HG03565 (cell line): ENCODE data around the gene DUOXA1.

Source experiments
- ATAC-seq: cut with Tn5 transposase; IDR thresholded peaks from one replicate; pipeline ENCODE4 v1.9.1; 2021; ENCODE audit warnings: mild to moderate bottlenecking, moderate library complexity; ENCODE audit not compliant: unreplicated experiment

DUOXA1 gene

GRCh38 chr15:45129651-45130129 lies at the start of gene DUOXA1, which contains the start of gene DUOX1:
TSS of gene DUOXA1 (minus strand) at chr15:45129879. CDS start at chr15:45123014, 6,865 bp downstream.
TSS of gene DUOX1 (plus strand) at chr15:45129994. CDS start at chr15:45131967, 1,973 bp downstream.
- no peak for ATAC-seq

GRCh38 chr15:45177285-45177684 lies 47.6 kb upstream of the DUOXA1 start:
- ATAC-seq = no peak

GRCh38 chr15:45174577-45174976 lies 44.9 kb upstream of the DUOXA1 start:
- ATAC-seq = no peak

- ATAC-seq = no peak
These were observed 44.4 kb upstream of the DUOXA1 start for GRCh38 chr15:45174069-45174468.

- no peak for ATAC-seq
These were observed 42.2 kb upstream of the DUOXA1 start for GRCh38 chr15:45171912-45172311.

- no peak for ATAC-seq
These were observed 40.2 kb upstream of the DUOXA1 start for GRCh38 chr15:45169608-45170480.

- no peak for ATAC-seq
These were observed 39.3 kb upstream of the DUOXA1 start for GRCh38 chr15:45168751-45169551.

- ATAC-seq = no peak
These were observed 38.6 kb upstream of the DUOXA1 start for GRCh38 chr15:45168286-45168685.

- ATAC-seq = no peak
These were observed 38.0 kb upstream of the DUOXA1 start for GRCh38 chr15:45167631-45168205.

GRCh38 chr15:45166834-45167630 lies 37.4 kb upstream of the DUOXA1 start:
- peak; percentile 92 for ATAC-seq

- ATAC-seq = no peak
These were observed 35.9 kb upstream of the DUOXA1 start for GRCh38 chr15:45165536-45165935.

GRCh38 chr15:45164914-45165313 lies 35.2 kb upstream of the DUOXA1 start:
- no peak for ATAC-seq

GRCh38 chr15:45163508-45163856 lies 33.8 kb upstream of the DUOXA1 start:
- ATAC-seq = no peak

GRCh38 chr15:45162771-45163507 lies 33.3 kb upstream of the DUOXA1 start:
- ATAC-seq = no peak

GRCh38 chr15:45161666-45162065 lies 32.0 kb upstream of the DUOXA1 start:
- ATAC-seq = no peak

- ATAC-seq = no peak
These were observed 28.3 kb upstream of the DUOXA1 start for GRCh38 chr15:45157974-45158373.

GRCh38 chr15:45156744-45157455 lies 27.2 kb upstream of the DUOXA1 start:
- ATAC-seq = no peak

- ATAC-seq = no peak
These were observed 26.1 kb upstream of the DUOXA1 start for GRCh38 chr15:45155739-45156138.
